Cardiac muscle cell (in vitro differentiated cells and primary cell): Measurements from ENCODE around the gene CBFA2T3. TPM values are rescaled to one million over a fixed set of nuclear protein-coding genes. Genes with fewer than 3 reads are reported as not detected.

Source experiments
- DNase-seq, 2 donors: peaks; one replicate each; pipeline versions ENCODE4 v3.0.0 to v3.0.0-alpha.2; 2010 to 2017; ENCODE audit warnings: low read depth in 1 of 2, low spot score in 1 of 2
- H3K27ac ChIP-seq: fragments of 200-600 bp; sonication (generic); 2 replicates; pipeline ENCODE4 v1.5.1; 2016
- H3K27me3 ChIP-seq: fragments of 200-600 bp; sonication (generic); 2 replicates; pipeline ENCODE4 v1.6.0; 2016; ENCODE audit warnings: control low read depth
- H3K36me3 ChIP-seq: fragments of 200-600 bp; sonication (generic); 2 replicates; pipeline ENCODE4 v1.5.1; 2016; ENCODE audit warnings: control low read depth
- H3K4me1 ChIP-seq: fragments of 200-600 bp; sonication (generic); 2 replicates; pipeline ENCODE4 v1.8.1; 2017; ENCODE audit warnings: low read depth, mild to moderate bottlenecking, mixed run types
- H3K4me3 ChIP-seq: fragments of 200-600 bp; sonication (generic); 2 replicates; pipeline ENCODE4 v1.5.1; 2016; ENCODE audit warnings: mild to moderate bottlenecking
- H3K9me3 ChIP-seq: fragments of 200-600 bp; sonication (generic); 2 replicates; pipeline ENCODE4 v1.5.1; 2017; ENCODE audit warnings: low read depth, mild to moderate bottlenecking, control low read depth
- polyA plus RNA-seq: library from polyadenylated mRNA; unstranded; fragments of >200 nt; fragmentation: Nextera tagmentation; extraction: Ambion mirVana; gene quantifications from 2 replicates; pipeline ENCODE4 v1.2.1, GENCODE V29; 2016
- total RNA-seq: library from RNA; depleted of rRNA; stranded (reverse); fragments of >200 nt; gene quantifications from 2 replicates; pipeline ENCODE4 v1.2.3, GENCODE V29; 2016
- TF ChIP-seq, protein P1 (sequence below): IDR thresholded peaks from 2 replicates; pipeline ENCODE4 v1.5.1; 2012; ENCODE audit warnings: low read depth, mild to moderate bottlenecking, low read length

The CBFA2T3 gene
- total and polyA plus RNA-seq, 2 experiments from 2014 or later: 0.69 to 1.5 TPM

DNA sequence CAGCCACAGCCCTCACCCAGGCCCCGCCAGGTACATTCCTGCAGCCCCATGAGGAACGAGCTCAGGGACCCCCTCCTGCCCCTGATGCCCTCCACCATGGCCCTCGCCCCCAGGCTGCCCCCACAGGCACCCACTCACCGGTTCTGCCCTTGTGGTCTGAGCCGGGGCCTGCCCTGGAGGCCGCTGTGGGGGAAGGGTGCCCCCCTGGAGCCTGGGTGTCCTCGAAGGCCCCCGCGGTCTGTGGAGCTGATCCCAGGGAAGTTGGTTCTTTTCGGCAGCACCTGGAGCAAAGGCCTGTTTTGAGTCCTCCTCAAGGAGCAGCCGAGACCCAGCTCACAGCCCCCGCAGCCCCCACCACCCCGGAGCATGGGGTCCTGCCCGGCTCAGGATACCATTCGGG lies 112.9 kb downstream of the CBFA2T3 start:
- H3K27me3 ChIP-seq: no peaks in the 10 kb centered on the region
- TF ChIP-seq, protein P1, sequence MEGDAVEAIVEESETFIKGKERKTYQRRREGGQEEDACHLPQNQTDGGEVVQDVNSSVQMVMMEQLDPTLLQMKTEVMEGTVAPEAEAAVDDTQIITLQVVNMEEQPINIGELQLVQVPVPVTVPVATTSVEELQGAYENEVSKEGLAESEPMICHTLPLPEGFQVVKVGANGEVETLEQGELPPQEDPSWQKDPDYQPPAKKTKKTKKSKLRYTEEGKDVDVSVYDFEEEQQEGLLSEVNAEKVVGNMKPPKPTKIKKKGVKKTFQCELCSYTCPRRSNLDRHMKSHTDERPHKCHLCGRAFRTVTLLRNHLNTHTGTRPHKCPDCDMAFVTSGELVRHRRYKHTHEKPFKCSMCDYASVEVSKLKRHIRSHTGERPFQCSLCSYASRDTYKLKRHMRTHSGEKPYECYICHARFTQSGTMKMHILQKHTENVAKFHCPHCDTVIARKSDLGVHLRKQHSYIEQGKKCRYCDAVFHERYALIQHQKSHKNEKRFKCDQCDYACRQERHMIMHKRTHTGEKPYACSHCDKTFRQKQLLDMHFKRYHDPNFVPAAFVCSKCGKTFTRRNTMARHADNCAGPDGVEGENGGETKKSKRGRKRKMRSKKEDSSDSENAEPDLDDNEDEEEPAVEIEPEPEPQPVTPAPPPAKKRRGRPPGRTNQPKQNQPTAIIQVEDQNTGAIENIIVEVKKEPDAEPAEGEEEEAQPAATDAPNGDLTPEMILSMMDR: no peak
- DNase-seq: no peak
- H3K36me3 ChIP-seq: peaks cover 4% of the 10 kb centered on the region
- no peaks in the 10 kb centered on the region for H3K9me3 ChIP-seq
- no peak overlapping the region for H3K4me3 ChIP-seq
- no peaks in the 10 kb centered on the region for H3K4me1 ChIP-seq
- H3K27ac ChIP-seq: no peak overlapping the region

DNA sequence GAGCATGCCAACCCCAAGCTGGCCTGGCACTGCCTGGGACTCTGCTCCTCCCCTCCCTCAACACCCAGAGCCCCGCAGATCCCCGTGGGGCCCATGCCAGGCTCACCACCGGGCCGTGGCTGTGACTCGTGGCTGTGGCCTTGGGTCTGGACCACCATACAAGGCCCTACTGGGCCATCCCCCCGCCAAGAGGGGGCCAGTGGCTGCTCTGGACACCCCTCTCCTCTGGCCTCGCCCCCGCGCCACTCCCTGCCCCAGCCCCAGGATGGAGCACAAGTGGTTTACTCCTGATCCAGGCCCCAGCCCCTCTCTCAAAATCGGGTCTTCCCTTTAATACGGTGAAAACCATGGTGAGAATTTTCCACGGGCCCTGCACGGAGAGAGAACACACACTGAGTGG lies 113.6 kb downstream of the CBFA2T3 start:
- H3K4me1 ChIP-seq: no peaks in the 10 kb centered on the region
- H3K27ac ChIP-seq: no peak overlapping the region
- H3K4me3 ChIP-seq: no peak overlapping the region
- no peak for DNase-seq
- H3K27me3 ChIP-seq: no peaks in the 10 kb centered on the region
- H3K36me3 ChIP-seq: peaks cover 4% of the 10 kb centered on the region
- TF ChIP-seq, protein P1: no peak
- H3K9me3 ChIP-seq: no peaks in the 10 kb centered on the region

DNA sequence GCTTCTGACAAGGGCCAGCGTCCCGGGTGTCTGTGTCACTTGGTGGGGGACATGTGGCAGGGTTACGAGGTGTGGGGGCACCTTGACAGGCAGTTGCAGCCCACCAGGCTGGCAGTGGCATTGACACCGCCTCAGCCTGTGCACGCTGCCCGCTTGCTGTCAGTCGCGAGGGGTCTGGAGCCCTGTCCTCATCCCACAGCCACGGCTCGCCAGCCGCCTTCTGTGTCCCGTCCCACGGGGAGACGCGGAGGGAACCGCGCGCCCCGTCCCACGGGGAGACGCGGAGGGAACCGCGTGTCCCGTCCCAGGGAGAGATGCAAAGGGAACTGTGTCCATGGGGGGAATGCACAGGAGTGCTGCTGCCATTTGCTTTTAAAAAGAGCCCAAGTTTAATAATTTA lies 114.0 kb downstream of the CBFA2T3 start:
- no peak overlapping the region for H3K27ac ChIP-seq
- no peak overlapping the region for H3K4me3 ChIP-seq
- no peaks in the 10 kb centered on the region for H3K9me3 ChIP-seq
- no peak for DNase-seq
- H3K36me3 ChIP-seq: peaks cover 4% of the 10 kb centered on the region
- H3K27me3 ChIP-seq: no peaks in the 10 kb centered on the region
- H3K4me1 ChIP-seq: no peaks in the 10 kb centered on the region
- TF ChIP-seq, protein P1: no peak

DNA sequence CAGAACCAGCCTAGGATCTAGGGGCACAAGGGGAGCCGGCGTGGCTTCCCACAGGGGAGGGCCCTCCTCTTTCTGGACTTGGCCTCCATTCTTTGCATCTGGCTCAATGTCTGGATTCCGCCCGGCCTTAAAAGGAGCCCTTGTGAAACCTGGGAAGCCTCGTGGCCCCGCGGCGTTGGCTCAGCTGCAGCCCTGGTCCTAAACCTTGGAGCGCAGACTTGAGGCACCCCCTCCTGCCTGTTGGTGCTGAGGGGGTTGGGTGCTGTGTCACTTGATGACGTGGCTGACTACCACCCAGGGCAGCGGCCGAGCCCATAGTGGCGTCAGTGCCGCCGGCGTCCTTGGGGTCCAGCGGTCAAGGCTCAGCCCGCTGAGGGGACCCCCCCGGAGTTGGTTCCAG lies 115.6 kb downstream of the CBFA2T3 start:
- H3K27ac ChIP-seq: no peak overlapping the region
- TF ChIP-seq, protein P1: no peak

DNA sequence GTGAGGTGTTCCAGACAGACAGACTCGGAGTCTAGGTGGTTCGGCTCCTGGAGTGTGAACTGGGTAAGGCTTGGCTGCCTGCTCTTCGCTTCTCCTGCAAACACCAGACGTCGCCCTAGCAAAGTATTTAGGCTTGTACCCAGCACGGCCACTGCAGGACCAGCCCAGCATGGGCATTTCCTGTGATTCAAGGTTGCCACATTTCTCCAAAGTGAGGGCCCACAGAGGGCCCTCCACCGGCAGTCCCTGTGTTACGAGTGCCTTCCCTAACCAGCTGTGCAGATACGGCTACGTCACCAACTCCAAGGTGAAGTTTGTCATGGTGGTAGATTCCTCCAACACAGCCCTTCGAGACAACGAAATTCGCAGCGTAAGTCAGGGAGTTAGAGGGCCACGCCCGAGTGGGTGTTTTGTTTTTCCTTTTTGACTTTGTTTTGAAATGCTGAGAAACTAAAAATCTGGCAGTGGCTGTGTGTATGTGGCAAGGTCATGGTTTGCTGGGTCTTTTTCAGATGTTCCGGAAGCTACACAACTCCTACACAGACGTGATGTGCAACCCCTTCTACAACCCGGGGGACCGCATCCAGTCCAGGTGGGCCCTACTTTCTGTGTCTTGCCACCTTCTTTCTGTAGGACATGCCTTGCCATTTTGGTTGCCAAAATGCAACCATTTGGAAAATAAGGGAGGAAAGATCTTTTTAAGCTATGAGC lies 117.5 kb downstream of the CBFA2T3 start:
- Histone ChIP-seq H3K4me3 (no peak overlapping the region), H3K27ac (no peak overlapping the region), H3K9me3 (no peaks in the 10 kb centered on the region), H3K27me3 (no peaks in the 10 kb centered on the region), H3K36me3 (peaks cover 4% of the 10 kb centered on the region), H3K4me1 (no peaks in the 10 kb centered on the region)
- DNase-seq: no peak
- TF ChIP-seq, protein P1: no peak

More for the DNA sequence above, 115.6 kb downstream of the CBFA2T3 start:
- DNase-seq: no peak
- peaks cover 4% of the 10 kb centered on the region for H3K36me3 ChIP-seq
- no peak overlapping the region for H3K4me3 ChIP-seq
- no peaks in the 10 kb centered on the region for H3K4me1 ChIP-seq
- H3K27me3 ChIP-seq: no peaks in the 10 kb centered on the region
- H3K9me3 ChIP-seq: no peaks in the 10 kb centered on the region
